Skeletal muscle cell (primary cell): ENCODE measurements around the gene ZFP1.

Experiments
- DNase-seq: peaks from one replicate; pipeline ENCODE4 v3.0.0-alpha.2; 2010; ENCODE audit warnings: low read depth
- H3K4me3 ChIP-seq: 2 replicates; pipeline ENCODE4 v1.5.1; 2011; ENCODE audit warnings: low read depth, mild to moderate bottlenecking, control low read depth, low read length, moderate library complexity

Gene ZFP1

DNA sequence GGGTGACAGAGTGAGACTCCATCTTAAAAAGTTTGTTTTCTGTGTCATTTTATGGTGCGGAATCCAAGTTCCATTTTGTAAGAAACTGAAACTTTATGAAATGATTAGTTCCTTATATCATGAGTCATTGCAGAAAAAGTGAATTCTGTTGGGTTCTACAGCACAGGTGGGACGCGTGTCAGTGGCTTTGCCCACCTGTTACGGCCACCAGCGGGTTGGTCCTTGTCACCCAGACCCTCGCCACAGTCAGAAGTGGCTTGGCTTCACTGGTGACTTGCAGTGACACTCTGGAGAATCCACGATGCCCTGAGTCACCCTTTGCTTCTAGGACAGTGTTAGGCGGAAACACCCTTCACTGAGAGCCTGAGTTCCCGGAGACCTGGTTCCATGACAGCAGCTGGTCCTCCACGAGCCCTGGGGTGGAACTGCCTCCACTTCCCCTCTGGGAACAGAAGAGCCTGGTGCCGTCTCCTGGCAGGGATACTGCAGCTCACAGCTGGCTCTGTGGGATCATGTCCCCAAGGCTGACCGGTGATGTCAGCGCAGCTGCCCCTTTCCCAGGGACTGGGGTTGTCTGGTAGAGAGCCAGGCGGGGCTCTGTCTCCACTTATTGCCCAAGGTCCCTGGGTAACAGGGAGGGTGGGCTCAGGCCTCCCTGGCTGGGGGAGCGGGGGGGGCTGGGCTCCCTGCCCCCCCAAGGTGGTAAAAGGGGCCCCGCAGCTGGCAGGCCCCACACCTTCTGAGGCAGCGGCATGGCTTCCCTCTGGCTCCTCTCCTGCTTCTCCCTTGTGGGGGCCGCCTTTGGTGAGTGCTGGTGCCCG, 70.1 kb downstream of the ZFP1 start, which contains the start of gene CTRB1:
Gene CTRB1, plus strand, starts transcription at position 733 of the 821 bp plus-strand sequence. Its CDS starts 20 bp downstream, at position 753.
- no peak within 1 kb of the TSS for H3K4me3 ChIP-seq
- no peak for DNase-seq

DNA sequence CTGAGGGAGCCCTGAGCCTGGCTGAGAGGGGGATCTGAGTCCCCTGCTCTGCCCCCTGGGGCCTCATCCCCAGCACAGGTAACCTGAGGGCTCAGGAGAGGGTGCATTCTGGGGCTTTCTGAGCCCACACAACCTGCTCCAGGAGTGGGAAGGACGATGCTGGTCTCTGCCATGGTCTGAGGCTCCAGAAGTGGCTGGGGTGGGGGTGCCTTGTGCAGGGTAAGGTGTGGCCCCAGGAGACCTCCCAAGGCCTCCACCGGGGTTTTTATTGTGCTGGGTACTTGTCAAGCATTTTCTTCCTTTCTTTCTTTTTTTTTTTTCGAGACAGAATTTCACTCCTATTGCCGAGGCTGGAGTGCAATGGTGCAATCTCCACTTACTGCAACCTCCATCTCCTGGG, 70.8 kb downstream of the ZFP1 start:
- H3K4me3 ChIP-seq, result no peak overlapping the region
- no peak for DNase-seq

DNA sequence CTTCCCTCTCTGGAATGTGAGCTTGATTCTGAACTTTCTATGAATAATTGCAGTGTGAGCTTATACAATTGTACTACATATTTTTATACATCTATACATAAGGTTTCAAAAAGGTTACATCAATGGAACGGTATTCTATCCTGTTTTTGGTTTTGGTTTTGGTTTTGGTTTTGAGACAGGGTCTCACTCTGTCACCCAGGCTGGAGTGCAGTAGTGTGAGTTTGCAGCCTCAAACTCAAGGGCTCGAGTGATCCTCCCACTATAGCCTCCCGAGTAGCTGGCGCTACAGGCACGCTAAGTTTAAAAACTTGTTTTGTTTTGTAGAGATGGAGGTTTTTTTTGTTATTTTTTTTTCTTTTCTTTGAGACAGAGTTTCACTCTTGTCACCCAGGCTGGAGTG, 71.5 kb downstream of the ZFP1 start:
- DNase-seq, result no peak
- no peak overlapping the region for H3K4me3 ChIP-seq
